GM19035 (cell line): ENCODE results near the gene TRMT10C.
"Not testable (repeated sequence)": the region's sequence is repeated elsewhere in the genome, so short reads cannot be mapped to it uniquely, and the experiment has no call there.

Experiments used
- ATAC-seq: cut with Tn5 transposase; IDR thresholded peaks from one replicate; pipeline ENCODE4 v1.9.1; 2021; ENCODE audit not compliant: unreplicated experiment

Gene TRMT10C

DNA sequence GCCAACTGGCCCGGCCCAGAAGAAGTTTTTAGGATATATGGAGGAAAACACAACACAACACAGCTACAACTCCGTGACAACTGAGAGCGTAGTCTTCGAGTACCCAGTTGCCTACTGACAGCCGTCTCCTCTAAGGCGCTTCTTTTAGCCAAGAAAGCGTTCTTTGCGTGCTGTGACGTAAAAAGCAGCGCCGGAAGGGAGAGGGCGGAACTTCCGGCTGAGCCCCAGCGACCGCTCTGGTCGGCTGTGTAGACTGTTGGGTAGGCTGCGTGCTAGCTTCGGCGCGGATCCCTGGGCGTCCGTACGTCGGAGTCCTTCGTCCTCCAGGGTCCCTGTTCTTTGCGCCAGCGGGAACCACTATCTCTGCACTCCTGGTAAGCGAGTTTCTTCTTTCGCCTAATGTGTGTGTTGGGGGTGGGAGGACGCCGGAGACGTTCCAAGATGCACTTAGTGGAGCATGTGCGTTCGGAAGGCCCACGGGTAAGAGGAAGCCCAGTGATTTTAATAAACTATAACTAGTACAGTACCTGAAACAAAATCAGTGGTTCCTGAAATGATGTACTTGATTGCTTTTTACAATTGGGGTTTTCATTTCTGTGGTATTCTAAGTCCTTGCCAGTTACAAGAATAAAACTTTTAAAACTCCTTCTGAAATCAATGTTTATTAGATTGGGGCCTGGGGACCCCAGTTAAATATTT lies at the start of gene TRMT10C:
Gene TRMT10C, plus strand, starts transcription at position 239 of the 699 bp plus-strand sequence. CDS start 2,914 bp downstream, outside the sequence.
- ATAC-seq = peak; percentile 100

DNA sequence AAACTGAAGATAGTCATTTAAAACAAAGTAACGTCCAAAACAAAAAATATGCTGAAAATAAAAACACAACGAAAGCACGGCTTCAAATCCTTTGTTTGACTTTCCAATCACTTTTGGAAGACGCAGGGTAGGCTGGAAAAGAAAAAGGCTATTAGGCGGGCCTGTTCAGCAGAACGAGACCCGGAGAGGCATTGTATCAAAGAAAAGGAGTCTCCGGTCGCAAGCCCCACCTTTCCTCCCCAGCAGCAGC lies 49.3 kb upstream of the TRMT10C start:
- peak; percentile 37 for ATAC-seq

DNA sequence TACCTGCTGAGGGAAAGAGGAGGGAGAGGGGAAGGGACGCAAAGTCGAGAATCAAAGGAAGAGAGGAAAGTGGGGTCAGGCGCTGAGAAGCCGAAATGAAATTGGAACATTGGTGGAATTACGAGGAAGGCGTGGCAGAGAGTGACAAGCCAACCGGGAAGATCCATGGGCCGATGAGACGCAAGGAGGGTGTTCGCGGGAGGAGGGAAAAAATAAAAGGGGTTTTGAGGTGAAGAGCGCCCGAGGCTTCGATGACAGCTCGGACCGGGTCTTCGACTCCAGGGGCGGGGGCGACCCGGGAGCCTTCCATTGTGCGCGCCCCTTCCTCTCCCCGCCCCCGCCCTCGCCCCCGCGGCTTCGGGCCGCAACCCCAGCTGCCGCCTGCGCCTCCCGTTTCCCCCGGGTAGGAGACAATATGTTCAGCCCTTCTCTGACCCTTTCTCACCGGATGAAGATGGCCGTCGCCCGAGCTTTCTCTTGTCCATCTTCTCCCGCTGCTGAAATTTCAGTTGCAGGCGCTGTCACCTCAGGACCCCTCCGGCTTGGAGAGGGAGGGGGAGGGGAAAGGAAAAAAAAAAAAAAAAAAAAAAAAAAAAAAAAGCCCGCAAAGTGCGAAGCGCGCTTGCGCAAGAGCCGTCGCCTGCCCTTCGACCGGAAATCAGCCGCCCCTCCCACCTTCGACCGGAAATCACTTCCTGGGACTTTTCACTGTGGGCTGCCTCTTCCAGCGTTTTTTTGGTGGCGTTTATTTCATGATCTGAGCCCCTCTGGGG lies 48.8 kb upstream of the TRMT10C start, which contains the start of gene SENP7:
Gene SENP7, minus strand, starts transcription at position 567 of the 773 bp plus-strand sequence. Its CDS starts 82 bp downstream, at position 485.
- peak; percentile 59 for ATAC-seq

DNA sequence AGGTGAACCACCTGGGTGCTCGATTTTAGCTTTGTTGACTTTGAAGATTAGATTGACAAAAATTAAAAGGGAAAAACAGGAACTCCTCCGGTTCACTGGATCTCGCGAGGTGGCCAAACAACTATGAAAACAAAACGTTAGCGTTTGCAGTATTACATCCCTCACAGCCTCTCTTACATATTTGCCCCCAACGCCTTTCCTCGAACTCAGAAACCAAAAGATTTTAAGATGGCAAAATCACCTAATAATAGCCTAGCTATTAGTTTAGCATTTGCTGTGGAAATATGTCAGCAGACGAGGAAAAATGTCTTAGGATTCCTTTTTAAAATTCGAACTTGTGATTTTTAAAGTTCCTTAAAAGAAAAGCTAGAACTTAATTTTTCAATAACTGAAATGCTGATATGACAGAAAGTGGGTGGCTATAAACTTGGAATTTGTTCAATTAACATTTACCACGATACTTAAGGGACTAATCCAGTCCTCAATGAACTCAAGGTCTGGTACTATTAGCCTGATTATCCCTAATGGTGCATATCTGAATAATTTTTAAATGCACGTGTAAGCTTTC lies 48.2 kb upstream of the TRMT10C start:
- peak; percentile 38 for ATAC-seq

DNA sequence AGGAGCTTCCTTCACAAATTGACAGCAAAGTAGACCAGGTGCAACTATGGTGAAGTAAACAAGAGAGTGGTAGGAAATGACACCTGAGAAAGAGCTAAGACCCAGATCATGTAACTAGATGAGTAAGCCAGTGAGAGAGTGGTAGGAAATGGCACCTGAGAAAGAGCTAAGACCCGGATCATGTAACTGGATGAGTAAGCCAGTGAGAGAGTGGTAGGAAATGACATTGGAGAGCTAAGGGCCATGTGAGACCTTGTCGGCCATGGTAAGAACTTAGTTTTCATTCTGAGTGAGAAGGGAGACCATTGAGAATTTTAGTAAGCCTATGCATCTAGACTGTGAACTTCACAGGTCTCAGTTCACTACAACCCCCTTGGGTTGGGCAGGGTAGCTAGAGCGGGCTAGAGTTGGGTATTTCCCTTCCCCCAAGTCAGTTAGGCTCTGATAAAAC lies 43.2 kb upstream of the TRMT10C start:
- ATAC-seq = peak; percentile 98

DNA sequence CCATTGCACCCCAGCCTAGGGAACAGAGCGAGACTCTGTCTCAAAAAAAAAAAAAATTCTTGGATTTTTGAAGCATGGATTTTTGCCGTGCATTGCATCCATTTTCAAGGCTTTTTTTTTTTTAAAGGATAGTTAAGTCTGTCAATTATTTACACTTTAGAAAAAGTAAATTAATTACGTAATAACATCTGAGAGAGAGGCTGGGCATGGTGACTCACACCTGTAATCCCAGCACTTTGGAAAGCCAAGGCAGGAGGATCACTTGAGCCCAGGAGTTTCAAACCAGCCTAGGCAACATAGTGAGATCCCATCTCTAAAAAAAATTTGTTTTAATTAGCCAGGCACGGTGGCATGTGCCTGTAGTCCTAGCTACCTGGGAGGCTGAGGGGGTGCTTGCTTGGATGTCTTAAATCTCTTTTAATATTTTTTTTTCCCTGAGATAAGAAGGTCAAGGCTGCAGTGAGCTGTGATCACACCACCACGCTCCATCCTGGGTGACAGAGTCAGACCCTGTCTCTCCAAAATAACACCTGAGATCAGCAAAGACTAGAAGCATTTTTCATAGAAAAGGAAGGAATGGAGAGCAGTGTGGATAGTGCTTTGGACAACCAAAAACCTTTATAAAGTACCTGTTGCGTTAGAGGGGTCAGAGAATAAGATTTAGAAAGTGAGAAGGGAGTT lies 41.8 kb upstream of the TRMT10C start:
- no peak for ATAC-seq

DNA sequence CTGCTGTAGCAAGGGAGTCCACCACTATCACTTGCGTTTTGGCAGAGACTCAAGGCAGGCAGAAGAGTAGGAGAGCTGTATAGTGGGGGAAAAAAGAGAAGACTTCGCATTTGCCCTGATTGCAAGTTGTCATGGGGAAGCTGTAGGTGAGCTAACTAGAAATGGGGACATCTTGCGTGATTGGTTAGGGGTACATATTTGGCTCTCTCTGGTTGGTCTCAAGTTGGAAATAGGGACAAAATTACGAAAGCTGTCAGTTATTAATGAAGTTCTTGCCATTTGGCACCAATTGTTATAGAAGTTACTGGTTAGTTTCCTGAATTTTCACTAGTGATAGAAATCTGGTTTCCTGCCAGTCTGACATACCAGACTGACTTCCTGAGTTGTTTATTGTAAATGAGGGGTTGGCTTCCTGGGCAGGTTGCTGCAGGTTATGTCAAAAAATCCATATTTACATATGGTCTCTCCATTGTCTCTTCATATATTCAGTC lies 40.4 kb upstream of the TRMT10C start:
- no peak for ATAC-seq

DNA sequence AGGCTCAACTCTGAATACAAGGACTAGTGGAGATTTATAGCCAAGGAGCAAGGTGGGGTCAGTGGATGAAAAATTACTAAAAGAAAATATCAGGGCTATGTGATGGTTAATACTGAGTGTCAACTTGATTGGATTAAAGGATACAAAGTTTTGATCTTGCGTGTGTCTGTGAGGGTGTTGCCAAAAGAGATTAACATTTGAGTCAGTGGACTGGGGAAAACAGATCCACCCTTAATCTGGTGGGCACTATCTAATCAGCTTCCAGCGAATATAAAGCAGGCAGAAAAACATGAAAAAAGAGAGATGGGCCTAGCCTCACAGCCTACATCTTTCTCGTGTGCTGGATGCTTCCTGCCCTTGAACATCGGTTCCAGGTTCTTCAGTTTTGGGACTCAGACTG lies 34.2 kb upstream of the TRMT10C start:
- no peak for ATAC-seq

DNA sequence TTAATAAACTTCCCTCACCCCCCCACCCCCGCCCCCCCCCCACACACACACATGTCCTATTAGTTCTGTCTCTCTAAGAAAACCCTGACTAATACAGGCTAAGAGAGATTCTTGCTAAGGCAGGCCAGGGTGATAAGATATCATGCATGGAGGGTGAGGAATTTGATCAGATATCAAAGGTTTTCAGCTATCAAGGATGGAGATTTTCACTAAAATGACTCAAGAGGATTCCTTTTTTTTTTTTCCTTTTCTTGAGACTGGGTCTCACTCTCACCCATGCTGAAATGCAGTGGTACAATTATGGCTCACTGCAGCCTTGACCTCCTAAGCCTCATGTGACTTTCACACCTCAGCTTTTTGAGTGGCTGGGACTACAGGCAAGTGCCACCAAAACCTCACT lies 33.8 kb upstream of the TRMT10C start:
- no peak for ATAC-seq

DNA sequence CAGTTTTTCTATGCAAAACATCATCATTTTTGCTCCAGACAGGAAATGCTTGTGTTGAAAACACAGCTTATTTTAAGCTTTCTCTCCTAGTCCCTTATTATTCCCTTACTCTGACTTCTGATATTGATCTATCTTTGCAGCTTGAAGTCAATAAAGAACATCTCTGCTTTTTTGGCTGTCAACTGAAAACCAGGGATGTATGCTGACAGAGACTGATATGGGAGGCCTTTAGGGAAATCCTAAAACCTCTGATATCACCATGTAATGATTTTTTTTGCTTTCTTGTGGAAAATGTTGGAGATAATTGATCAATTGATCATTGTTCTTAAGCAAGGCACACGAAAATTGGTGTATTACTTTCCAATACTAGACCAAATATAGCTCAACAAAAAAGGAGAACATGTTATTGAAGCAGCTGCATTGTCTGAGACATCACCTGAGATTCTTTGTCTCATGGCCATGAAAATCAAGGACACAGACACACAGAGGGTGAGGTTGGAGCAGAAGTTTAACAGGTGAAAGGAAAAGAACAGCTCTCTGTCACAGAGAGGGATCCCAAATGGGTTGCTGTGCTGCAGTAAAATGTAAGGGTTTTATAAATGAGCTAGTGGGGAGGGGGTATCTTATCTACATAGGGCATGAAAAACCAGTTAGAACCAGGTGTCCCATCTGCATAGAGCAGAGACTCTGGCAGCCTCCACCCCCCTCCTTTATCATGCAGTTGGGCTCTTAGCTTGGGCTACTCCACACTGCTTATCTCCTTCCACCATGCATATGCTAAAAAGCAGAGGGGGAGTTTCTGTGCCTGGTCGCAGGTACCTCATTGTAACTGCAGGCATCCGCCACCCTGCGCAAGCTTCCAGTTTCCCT lies 31.6 kb upstream of the TRMT10C start:
- no peak for ATAC-seq

DNA sequence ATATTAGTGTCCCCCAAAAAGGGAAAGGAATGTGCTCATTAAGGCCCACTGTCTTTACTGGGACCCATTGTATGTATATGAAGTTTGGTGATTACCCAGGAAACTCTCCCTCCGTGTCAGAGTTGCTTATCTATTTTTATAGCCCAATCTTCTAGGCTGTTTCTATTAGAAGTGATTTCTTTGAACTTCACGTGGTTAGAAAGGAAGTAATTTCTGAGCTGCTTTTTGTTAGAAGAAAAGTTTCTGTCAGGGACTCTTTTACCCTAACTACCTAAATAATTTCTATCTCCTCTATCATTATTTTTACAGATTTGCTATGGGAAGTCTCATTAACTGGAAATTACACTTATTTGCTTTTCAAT lies 31.0 kb upstream of the TRMT10C start:
- ATAC-seq = no peak

DNA sequence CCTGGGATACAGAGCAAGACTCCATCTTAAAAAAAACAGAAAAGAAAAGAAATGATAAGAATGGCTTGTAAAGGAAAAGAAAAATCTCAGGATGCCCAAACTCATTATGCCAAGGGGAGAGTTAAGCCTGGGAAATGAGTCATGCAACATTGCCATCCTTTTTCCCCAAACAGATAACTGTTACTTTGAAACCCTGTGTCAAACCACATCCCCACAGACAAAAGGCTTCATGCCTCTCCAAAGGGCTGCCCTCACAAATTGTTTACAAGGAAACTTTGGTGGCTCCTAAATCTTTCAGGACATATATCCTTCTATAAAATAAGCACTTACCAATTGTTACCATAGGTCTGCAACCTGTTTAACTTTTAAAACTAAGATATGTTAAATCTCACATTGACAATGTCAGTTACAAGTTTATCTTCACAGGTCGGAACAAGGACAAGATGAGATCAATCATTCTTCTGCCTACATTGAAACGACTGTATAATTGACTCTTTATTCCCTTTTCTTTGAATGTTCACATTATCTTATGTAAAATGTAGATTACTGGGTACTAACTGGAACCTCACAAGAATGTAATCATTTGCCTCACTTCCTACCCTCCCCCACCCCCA lies 30.1 kb upstream of the TRMT10C start:
- no peak for ATAC-seq

DNA sequence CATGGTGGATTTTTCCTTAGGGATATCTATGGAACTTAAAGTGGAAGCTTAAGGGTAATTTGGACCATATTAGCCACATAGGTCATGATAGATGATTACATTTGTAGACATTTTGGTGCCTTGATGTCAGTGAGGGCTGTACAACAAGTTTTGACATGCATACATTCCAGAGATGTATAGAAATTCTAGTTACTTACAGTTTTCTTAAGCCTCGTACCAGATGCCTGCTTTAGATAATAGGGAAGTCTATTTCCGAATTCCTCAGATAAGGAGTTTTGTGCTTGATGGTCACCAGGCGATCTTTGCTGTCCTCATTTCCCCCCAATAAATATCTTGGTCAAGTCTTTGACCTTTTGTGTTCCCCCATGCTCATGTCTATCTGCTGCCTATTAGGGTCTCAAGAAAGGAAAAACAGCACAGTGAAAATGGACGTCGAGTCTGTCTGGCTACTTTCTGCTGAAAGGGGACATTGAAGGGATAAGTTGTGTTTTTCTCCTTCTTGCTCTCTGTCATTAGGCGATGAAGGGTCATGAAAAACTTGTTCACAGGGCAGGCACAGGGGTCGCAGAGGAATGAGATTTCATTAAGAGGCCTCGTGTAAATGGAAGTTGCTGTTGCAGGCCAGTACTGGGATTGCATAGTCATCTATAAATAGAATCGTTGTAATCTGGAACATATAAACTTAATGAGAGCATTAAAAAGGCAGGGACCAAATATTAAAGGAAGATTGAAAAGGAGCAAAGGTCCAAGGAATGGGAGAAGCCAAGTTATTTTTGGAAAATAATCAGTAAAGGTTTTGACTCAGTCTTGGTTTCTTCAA lies 28.7 kb upstream of the TRMT10C start:
- ATAC-seq = no peak

DNA sequence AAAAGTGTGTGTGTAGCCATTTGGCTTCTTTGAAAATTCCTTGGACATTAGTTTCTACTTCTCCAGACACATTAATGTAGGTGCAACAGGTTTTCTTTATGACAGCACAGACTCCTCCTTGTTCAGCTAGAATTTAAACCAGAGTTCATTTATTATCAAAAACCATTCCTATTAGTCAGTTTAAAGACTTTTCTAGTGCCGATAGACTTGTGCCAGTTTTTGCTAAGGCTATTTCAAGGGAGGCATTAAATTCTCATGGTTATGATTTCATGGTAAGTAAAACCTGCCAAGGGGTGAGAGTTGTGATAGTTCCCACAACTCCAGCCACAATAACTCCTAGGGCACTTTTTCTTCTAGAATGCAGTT lies 28.1 kb upstream of the TRMT10C start:
- ATAC-seq = no peak

DNA sequence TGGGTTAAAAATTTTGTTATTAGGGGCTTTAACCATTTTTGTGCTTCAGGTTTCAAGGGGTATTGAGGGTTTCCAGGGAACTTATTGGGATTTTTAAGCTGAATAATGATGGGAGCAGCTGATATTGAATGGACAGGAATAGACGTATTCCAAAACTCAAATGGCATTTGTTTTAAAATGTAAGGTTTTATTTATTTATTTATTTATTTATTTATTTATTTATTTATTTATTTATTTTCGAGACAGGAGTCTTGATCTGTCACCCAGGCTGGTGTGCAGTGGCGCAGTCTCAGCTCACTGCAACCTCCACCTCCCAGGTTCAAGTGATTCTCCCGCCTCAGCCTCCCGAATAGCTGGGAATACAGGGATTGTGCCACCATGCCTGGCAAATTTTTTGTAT lies 26.4 kb upstream of the TRMT10C start:
- ATAC-seq = no peak

DNA sequence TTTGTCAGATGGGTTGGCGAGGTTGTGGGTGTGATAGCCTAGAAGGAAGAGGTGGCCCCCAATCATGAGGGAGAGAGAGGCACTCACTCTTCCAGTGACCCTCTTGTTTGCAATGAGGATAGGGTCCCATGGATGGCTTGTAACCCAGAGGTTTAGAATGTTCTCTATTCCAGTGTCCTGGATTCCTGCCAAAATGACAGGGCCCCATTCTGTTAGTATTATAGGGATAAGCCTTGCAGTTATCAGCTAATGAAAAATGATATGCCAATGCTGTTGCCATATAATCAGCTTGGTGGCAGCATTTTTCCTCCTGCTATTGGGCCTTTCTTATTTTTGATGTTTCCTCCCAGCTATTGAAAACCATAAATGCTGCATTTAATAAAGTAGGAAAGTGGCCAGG lies 25.4 kb upstream of the TRMT10C start:
- no peak for ATAC-seq

DNA sequence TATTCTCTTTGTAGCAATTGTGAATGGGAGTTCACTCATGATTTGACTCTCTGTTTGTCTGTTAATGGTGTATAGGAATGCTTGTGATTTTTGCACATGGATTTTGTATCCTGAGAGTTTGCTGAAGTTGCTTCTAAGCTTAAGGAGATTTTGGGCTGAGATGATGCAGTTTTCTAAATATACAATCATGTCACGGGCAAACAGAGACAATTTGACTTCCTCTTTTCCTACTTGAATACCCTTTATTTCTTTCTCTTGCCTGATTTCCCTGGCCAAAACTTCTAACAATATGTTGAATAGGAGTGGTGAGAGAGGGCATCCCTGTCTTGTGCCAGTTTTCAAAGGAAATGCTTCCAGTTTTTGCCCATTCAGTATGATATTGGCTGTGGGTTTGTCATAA lies 24.7 kb upstream of the TRMT10C start:
- not testable (repeated sequence) for ATAC-seq

DNA sequence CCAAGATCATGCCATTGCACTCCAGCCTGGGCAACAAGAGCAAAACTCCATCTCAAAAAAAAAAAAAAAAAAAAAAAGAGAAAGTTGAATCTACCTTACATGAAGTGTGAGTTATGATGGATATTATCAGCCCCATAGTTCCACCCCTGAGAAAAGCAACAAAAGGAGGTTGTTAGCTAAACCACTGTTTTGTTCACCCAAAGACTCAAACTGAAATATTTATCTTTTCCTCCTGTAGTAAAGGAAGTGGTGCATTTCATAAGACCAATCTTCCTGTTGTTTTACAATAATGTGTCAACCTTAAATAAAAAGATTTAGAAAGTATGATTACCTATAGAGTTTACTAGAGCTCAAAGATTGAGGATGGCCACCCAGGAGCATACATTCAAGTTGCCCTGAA lies 18.7 kb upstream of the TRMT10C start:
- ATAC-seq = no peak

DNA sequence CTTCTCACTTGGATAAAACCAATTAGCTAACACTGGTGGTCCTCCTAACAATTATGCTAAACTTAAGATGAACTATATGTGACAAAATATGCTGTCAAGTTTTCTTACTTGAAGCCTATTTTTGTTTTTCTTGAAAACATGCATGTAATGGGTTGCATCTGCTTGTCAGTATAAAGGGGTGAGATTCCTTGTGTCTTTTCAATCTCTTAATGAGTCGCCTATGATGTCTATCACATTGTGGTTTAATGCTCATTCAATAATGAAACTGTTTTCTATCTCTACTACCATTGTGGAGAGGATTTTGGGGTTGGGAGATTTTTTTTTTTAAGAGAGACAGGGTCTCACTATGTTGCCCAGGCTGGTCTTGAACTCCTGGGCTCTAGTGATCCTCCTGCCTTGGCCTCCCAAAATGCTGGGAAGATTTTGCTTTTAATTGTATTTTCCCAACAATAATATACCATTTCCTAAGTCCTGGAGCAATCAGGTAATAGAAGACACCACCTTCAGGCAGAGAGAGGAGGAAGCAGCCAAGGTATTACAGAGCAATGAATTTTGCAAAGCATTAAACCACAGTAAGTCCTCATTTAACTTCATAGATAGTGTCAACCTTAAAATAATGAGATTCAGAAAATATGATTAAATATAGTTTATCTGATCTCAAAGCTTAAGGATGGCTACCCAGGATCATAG lies 17.4 kb upstream of the TRMT10C start:
- ATAC-seq = no peak
